Lower leg skin (tissue), 4 donors: ENCODE data around the gene LACTBL1. TPM values are rescaled to one million over a fixed set of nuclear protein-coding genes. Genes with fewer than 3 reads are reported as not detected.

ENCODE experiments used
- DNase-seq, 2 donors: peaks; one replicate each; pipeline ENCODE4 v3.0.0-alpha.2; 2019; ENCODE audit warnings: low spot score in 2 of 2
- H3K4me3 ChIP-seq: fragments of 200-600 bp; sonication (generic); 2 replicates; pipeline ENCODE4 v1.5.1; 2017; ENCODE audit warnings: mild to moderate bottlenecking, low read depth; ENCODE audit not compliant: poor library complexity, severe bottlenecking
- CTCF ChIP-seq, 3 donors: fragments of 450-650 bp; IDR thresholded peaks; one replicate each; pipeline ENCODE4 v1.5.1; 2016; ENCODE audit warnings: antibody characterized with exemption in 3 of 3, mild to moderate bottlenecking in 3 of 3, moderate library complexity in 2 of 3
- POLR2A ChIP-seq, 2 donors: fragments of 450-650 bp; IDR thresholded peaks; one replicate each; pipeline ENCODE4 v1.6.1; 2016 to 2017; ENCODE audit warnings: antibody characterized with exemption in 2 of 2, mild to moderate bottlenecking in 1 of 2, moderate library complexity in 1 of 2
- whole genome bisulfite sequencing, 2 donors: methylation state at CpG; one replicate each; pipeline ENCODE4 v1.1.5; 2018; 5-methylcytosine and 5-hydroxymethylcytosine counted together
- intact Hi-C: fragments of 100-400 bp; cut with DNase I; formaldehyde crosslinking; loops from one replicate; pipeline ENCODE4 v1.15.0; 2023; ENCODE audit warnings: low total_unique reads
- total RNA-seq, 4 donors: library from RNA; depleted of rRNA; stranded (reverse); fragments of >200 nt; gene quantifications; one replicate each; pipeline ENCODE4 v1.1.0, GENCODE V29; 2016

LACTBL1 gene
- total RNA-seq, 4 donors from 2014 or later = not detected

- intact Hi-C loops = no loop called here
Observed at GRCh38 chr1:22906968-22907367, 65.7 kb downstream of the LACTBL1 start.

GRCh38 chr1:22903113-22903512 lies 69.6 kb downstream of the LACTBL1 start:
- no peak for DNase-seq
- WGBS, 2 donors = 90 to 98% methylated on average over 3 of the region's 3 CpGs
- TF ChIP-seq CTCF (IDR thresholded peaks at IDR 0.05) = no peak
- no peak for TF ChIP-seq POLR2A (IDR thresholded peaks at IDR 0.05)
- intact Hi-C loops = no loop called here
- no peak overlapping the region for H3K4me3 ChIP-seq

More at GRCh38 chr1:22906968-22907367, 65.7 kb downstream of the LACTBL1 start:
- TF ChIP-seq POLR2A (IDR thresholded peaks at IDR 0.05) = no peak
- no peak for TF ChIP-seq CTCF (IDR thresholded peaks at IDR 0.05)
- H3K4me3 ChIP-seq = no peak overlapping the region
- 54 to 61% methylated on average over 2 of the region's 2 CpGs for WGBS, 2 donors
- DNase-seq = no peak

Other genes with a start within 250 kb of the LACTBL1 start
- not detected for gene TEX46, start 43.0 kb upstream of the LACTBL1 start, total RNA-seq
- gene KDM1A, start 46.6 kb upstream of the LACTBL1 start, total RNA-seq = 10 to 100 TPM; 41.5 to 52.0 (median 46.6) TPM
- 10 to 100 TPM; 14.2 to 25.5 (median 19.3) TPM for gene LUZP1, start 196.0 kb upstream of the LACTBL1 start, total RNA-seq
- not detected for gene HTR1D, start 244.6 kb upstream of the LACTBL1 start, total RNA-seq